K562 treated with DMSO at 1 percent for 4 hours (cell line): Measurements from ENCODE around the gene CAT. TPM values are rescaled to one million over a fixed set of nuclear protein-coding genes. Genes with fewer than 3 reads are reported as not detected.

Experiments
- total RNA-seq: library from RNA; unstranded; fragments of 300-600 nt; gene quantifications from 2 replicates; pipeline ENCODE4 v1.2.3, GENCODE V29; 2022; ENCODE audit not compliant: insufficient read depth

Gene CAT
- total RNA-seq: 30.0 and 33.1 TPM in 2 replicates

GRCh38 chr11:34438529-34439507, at the start of gene CAT:
CAT (plus strand) TSS chr11:34438934; CDS start chr11:34439014, 80 bp downstream.

DNA sequence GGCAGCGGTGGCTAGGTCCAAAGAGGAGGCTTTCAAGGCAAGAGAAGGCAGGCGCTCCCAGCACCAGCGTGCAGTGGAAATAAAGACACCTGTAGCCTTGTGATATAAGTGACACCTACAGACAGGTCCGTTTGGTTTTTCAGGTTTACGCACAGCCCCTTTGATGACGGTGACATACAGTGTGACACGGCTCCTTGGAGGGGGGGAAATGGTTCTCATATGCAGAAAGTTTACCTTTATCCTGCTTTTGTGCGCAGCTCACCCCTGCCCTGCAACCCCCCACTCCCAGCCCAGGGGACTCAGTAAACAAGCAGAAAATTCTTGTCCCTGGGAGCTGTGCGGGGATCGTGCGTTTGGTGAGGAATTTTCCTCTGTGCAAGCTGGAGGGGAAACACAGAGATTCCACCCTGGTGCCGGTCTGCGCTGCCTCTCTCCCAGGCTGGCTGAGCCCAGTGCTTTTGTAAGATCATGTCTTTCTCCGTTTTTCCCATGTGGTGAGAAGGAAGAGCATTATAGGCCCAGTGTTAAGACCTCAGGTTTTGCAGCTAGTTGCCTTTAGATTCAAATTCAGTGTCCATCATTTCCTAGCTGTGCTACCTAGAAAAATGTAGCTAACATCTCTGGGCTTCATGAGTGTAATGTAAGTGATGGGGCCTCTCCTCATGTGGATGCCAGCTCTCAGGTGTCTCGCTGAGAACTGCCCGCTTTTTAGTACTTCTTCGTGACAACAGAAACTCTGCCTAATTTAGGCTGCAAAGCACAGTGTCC, 75.1 kb downstream of the CAT start, which contains the start of gene ELF5:
TSS of gene ELF5 (minus strand) at position 113 of the 768 bp plus-strand sequence. CDS start 8,045 bp downstream, outside the sequence.

Other genes with a start within 250 kb of the CAT start
- 0.39 and 0.48 TPM in 2 replicates for gene ABTB2, start 80.9 kb upstream of the CAT start, total RNA-seq
- not detected in 2 replicates for gene ELF5, start 74.9 kb downstream of the CAT start, total RNA-seq
- 0.50 TPM in 1 of 2 replicates, not detected in the other for gene EHF, start 182.2 kb downstream of the CAT start, total RNA-seq